Adrenal gland (tissue), 5 donors: ENCODE measurements around the gene ARL8B.

ENCODE experiments used
- CTCF ChIP-seq, 6 experiments: fragments of 450-650 bp in 4 of 6; fragments of 200-600 bp in 2 of 6; sonication (generic) in 1 of 6; IDR thresholded peaks; 1 replicate in 5 of 6; 2 replicates in 1 of 6; pipeline versions ENCODE4 v1.5.1 to v1.8.0; 2016 to 2021; ENCODE audit warnings: antibody characterized with exemption in 6 of 6, mild to moderate bottlenecking in 2 of 6, moderate library complexity in 1 of 6
- POLR2A ChIP-seq, 2 donors: fragments of 450-650 bp; IDR thresholded peaks; one replicate each; pipeline ENCODE4 v1.6.1; 2017; ENCODE audit warnings: antibody characterized with exemption in 2 of 2, mild to moderate bottlenecking in 2 of 2, moderate library complexity in 1 of 2
- donor health status: DM: no; HTN: no; CAD: no.

- no peak for TF ChIP-seq POLR2A (IDR thresholded peaks at IDR 0.05)
- no peak for TF ChIP-seq CTCF (IDR thresholded peaks at IDR 0.05)
Measured at GRCh38 chr3:5181469-5182141, 59.5 kb downstream of the ARL8B start.
